Measurements from ENCODE around the gene GCFC2.

GRCh38 chr2:75737961-75738360, 27.2 kb upstream of the GCFC2 start:
- TF ChIP-seq POLR2A (IDR thresholded peaks at IDR 0.05; ENCODE audit: low read length) (no peak), GATA1 (IDR thresholded peaks at IDR 0.05; ENCODE audit: low read depth, low read length) (no peak)

Measured in erythroblast (primary cell).